ENCODE results near the gene RIPK1. TPM values are rescaled to one million over a fixed set of nuclear protein-coding genes. Genes with fewer than 3 reads are reported as not detected.
"Not testable (repeated sequence)": the region's sequence is repeated elsewhere in the genome, so short reads cannot be mapped to it uniquely, and the experiment has no call there.

The RIPK1 gene
- total RNA-seq, 1 donor from 2014 or later = 8.2 TPM

DNA sequence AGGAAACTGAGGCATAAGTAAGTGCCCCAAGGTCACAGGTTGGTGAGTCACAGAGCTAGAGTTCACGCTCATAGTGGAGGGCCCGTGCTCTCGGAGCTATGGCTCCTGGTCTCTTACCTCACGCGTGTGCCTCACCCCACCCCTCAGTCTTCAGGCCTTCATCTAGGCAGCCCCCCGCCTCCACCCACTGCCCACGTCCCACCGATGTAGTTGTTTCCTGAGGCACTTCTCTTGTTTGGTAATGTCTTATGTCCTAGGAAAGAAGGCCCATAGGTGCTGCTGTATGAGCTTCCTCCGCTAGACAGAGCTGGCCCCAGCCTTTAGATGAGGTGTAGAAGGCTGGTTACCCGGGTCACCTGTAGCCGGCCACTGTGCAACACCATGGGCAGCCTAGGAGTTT lies 5.1 kb downstream of the RIPK1 start:
- no peak for DNase-seq (ENCODE audit: low spot score)
- intact Hi-C loops (cut with DNase I) = loop anchor here (5.0 kb wide), 1 partner anchor 44 kb away; the partner anchor contains the start of gene BPHL

GRCh38 chr6:3075772-3076113 lies 7.4 kb downstream of the RIPK1 start:
- DNase-seq (ENCODE audit: low spot score) = no peak
- intact Hi-C loops (cut with DNase I) = no loop called here

- intact Hi-C loops (cut with DNase I) = no loop called here
- no peak for DNase-seq (ENCODE audit: low spot score)
Observed at GRCh38 chr6:3076320-3076719, 8.0 kb downstream of the RIPK1 start.

GRCh38 chr6:3077430-3077829 lies 9.1 kb downstream of the RIPK1 start:
- no peak for DNase-seq (ENCODE audit: low spot score)
- intact Hi-C loops (cut with DNase I) = no loop called here

DNA sequence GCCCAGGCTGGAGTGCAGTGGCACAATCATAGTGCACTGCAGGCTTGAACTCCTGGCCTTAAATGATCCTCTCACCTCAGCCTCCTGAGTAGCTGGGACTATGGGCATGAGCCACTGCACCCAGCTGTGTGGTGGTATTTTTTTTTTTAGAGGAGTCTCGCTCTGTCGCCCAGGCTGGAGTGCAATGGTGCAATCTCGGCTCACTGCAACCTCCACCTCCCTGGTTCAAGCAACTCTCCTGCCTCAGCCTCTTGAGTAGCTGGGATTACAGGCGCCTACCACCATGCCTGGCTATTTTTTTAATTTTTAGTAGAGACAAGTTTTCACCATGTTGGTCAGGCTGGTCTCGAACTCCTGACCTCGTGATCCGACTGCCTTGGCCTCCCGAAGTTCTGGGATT lies 10.7 kb downstream of the RIPK1 start:
- DNase-seq (ENCODE audit: low spot score); intact Hi-C loops (cut with DNase I): not testable (repeated sequence)

- DNase-seq (ENCODE audit: low spot score) = no peak
- intact Hi-C loops (cut with DNase I) = no loop called here
Observed at GRCh38 chr6:3079682-3080081, 11.4 kb downstream of the RIPK1 start.

GRCh38 chr6:3081960-3082359 lies 13.7 kb downstream of the RIPK1 start:
- no peak for DNase-seq (ENCODE audit: low spot score)
- intact Hi-C loops (cut with DNase I) = no loop called here

GRCh38 chr6:3085074-3085473 lies 16.8 kb downstream of the RIPK1 start:
- no peak for DNase-seq (ENCODE audit: low spot score)
- intact Hi-C loops (cut with DNase I) = no loop called here

DNA sequence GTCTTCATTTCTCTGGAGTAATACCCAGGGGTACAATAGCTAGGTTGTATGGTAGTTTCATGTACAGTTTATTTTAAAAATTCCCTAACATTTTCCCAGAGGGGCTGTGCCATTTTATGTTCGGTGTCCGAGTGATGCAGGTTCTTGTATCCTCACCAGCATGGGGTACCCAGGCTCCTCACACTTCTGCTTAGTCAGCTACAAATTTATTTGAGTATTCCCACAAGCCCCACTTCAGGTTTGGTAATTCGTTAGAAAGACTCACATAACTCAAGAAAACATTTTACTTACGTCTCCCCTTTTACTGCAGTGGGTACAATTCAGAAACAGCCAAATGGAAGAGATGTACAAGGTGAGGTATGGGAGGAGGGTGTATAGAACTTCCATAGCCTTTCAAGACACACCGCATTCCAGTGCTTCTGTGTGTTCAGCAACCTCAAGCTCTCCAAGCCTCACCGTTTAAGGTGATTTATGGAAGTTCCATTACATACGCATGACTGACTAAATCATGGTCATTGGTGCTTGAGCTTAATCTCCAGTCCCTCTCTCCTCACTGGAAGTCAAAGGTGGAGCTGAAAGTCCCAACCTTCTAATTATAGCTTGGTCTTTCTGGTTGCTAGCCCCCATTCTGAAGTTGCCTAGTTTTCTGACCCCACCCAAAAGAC lies 18.1 kb downstream of the RIPK1 start:
- intact Hi-C loops (cut with DNase I) = no loop called here
- DNase-seq (ENCODE audit: low spot score) = no peak

GRCh38 chr6:3088446-3088845 lies 20.2 kb downstream of the RIPK1 start:
- DNase-seq (ENCODE audit: low spot score) = no peak
- intact Hi-C loops (cut with DNase I) = no loop called here

GRCh38 chr6:3088968-3089367 lies 20.7 kb downstream of the RIPK1 start:
- no peak for DNase-seq (ENCODE audit: low spot score)
- intact Hi-C loops (cut with DNase I) = no loop called here

GRCh38 chr6:3090013-3090412 lies 21.7 kb downstream of the RIPK1 start:
- no peak for DNase-seq (ENCODE audit: low spot score)
- intact Hi-C loops (cut with DNase I) = no loop called here

DNA sequence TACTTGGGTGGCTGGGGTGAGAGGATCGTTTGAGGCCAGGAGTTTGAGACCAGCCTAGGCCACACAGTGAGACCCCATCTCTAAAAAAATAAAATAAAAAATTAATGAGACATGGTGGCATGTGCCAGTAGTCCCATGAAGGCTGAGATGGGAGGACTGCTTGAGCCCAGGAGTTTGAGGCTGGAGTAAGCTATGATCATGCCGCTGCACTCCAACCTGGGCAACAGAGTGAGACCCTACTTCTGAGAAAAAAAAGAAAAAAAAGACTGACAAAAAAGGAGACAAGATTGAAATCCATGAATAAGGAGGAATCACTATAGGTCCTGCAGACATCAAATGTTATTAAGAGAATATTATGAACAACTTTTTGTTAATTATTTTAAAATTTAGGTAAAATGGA lies 26.5 kb downstream of the RIPK1 start:
- intact Hi-C loops (cut with DNase I) = no loop called here
- no peak for DNase-seq (ENCODE audit: low spot score)

DNA sequence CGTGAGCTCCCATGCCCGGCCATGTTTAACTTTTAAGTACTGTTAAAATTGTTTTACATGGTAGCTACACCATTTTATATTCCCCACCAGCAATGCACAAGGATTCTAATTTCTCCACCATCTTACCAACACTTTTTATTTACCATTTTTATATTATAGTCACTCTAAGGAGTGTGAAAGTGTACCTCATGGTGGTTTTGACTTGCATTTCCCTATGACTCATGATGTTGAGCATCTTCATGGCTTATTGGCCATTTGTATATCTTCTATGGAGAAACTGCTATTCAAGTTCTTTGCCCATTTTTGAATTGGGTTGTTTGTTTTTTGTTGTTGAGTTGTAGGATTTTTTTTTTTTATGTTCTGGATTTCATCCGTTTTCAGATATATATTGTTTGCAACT lies 34.6 kb downstream of the RIPK1 start:
- DNase-seq (ENCODE audit: low spot score) = no peak

GRCh38 chr6:3108746-3109414 lies 40.6 kb downstream of the RIPK1 start:
- intact Hi-C loops (cut with DNase I) = no loop called here
- no peak for DNase-seq (ENCODE audit: low spot score)

More for the DNA sequence above, 34.6 kb downstream of the RIPK1 start:
- intact Hi-C loops (cut with DNase I) = no loop called here

GRCh38 chr6:3109761-3110160 lies 41.5 kb downstream of the RIPK1 start:
- intact Hi-C loops (cut with DNase I) = no loop called here
- DNase-seq (ENCODE audit: low spot score) = no peak

GRCh38 chr6:3114377-3114776 lies 46.1 kb downstream of the RIPK1 start:
- intact Hi-C loops (cut with DNase I) = no loop called here
- DNase-seq (ENCODE audit: low spot score) = no peak

- DNase-seq (ENCODE audit: low spot score) = no peak
- intact Hi-C loops (cut with DNase I) = loop anchor here (5.0 kb wide), 1 partner anchor 46 kb away; no protein-coding TSS in a partner anchor
Observed at GRCh38 chr6:3117912-3118352, 49.6 kb downstream of the RIPK1 start.

DNA sequence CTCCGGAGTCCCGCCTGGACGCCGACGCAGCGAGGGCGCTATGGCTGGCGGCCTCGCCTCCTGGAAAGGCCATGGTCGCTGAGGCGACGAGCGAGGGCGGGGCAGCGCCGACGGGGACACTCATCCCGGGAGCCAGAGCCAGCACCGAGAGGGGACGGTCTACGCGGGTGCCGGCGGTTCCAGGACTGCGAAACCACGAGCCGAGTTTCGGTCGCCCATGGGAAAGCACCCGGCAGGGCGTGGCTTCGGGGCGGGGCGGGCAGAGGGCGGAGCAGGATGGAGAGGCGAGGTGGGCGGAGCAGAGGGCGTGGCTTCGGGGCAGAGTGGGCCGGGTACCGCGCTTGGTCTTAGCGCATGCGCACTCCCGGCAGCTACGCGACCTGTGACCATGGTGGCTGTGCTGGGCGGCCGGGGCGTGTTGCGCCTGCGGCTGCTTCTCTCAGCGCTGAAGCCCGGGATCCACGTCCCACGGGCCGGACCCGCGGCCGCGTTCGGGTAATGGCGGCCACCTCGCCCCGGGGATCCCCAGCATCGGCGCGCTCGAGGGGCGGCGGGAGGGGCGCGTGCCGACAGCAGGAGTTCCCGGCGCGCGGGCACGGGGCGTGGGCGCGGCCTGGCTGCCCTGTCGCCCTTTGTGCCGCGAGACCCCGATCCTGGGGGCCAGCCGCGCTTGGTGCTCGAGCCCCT lies 50.2 kb downstream of the RIPK1 start, which contains the start of gene BPHL:
BPHL (plus strand) TSS at position 359 of the 687 bp plus-strand sequence; CDS start at position 389, 30 bp downstream.
- intact Hi-C loops (cut with DNase I) = loop anchor here (5.0 kb wide), 1 partner anchor 46 kb away; no protein-coding TSS in a partner anchor
- peak; percentile 99 for DNase-seq (ENCODE audit: low spot score)

DNA sequence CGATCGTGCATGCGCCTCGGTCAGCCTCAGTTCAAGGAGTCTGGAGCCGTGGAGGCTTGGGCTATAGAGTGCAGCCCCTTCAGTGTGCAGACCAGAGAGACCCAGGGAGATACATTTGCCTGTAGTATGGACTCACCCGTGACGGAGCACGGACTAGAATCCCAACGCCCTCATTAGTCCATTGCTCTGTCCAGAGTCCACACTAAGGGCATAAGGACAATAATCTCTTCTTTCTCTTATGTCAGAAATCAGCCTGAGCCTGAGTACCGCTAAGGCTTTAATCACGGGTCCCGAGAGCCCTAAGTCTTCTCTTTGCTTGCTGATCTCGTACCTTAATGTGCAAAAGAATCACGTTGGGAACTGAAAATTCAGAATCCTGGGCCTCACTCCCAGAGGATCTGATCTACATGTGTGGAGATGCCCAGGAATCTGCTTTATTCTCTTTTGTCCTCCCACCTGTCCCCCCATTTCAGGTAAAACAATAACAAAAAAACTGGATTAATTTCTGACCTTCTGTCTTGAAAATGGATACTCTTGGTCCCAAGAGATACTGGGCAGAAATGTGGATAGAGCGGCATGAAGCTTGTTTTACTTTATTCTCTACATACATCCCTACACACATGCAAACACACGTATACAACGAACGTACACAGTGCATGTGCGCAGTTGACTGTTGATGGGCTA lies 50.9 kb downstream of the RIPK1 start:
- intact Hi-C loops (cut with DNase I) = loop anchor here (5.0 kb wide), 1 partner anchor 47 kb away; no protein-coding TSS in a partner anchor

More for the DNA sequence above, 50.9 kb downstream of the RIPK1 start:
- DNase-seq (ENCODE audit: low spot score) = no peak

Measured in cardiac septum (tissue), 1 donor.